ENCODE results near the gene CDADC1. TPM values are rescaled to one million over a fixed set of nuclear protein-coding genes. Genes with fewer than 3 reads are reported as not detected.

Gene CDADC1
- total and polyA plus RNA-seq, 2 of the 13 experiments (the other 11 are each of a cell fraction or from before 2014, with no cell fraction given), result 2.4 to 9.0 TPM

DNA sequence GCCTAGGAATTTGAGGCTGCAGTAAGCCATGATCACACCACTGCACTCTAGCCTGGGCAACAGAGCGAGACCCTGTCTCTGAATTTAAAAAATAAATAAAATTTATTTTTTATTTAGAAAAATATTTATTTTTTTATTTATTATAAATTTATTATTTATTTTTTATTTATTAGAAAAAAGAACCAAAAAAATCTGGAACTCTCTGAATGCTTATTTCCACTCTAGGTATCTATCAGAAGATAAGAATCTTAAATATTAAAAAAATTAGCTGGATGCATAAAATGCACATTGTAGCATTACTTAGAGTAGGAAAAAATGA lies 82.8 kb downstream of the CDADC1 start:
- 86% methylated on average over 1 of the region's 1 CpG for WGBS (ENCODE audit: low lambda C conversion rate)
- ChIA-PET CTCF (ENCODE audit: low intra/inter-chr PET ratio, low total read pairs) (no interaction called here), POLR2A (no interaction called here)
- FAIRE-seq (no peak), DNase-seq (ENCODE audit: low spot score) (no peak), ATAC-seq (no peak)
- H4K20me1 ChIP-seq (ENCODE audit: insufficient read depth, low read length), result no peaks in the 10 kb centered on the region
- no peak overlapping the region for H3K9ac ChIP-seq (ENCODE audit: insufficient read depth, low read depth, low read length)
- TF ChIP-seq ZNF670 (CRISPR knock-in tag; IDR thresholded peaks at IDR 0.05; ENCODE audit: borderline replicate concordance), result no peak
- no peak for TF ChIP-seq SSRP1 (CRISPR knock-in tag; IDR thresholded peaks at IDR 0.05)
- TF ChIP-seq, protein P1, sequence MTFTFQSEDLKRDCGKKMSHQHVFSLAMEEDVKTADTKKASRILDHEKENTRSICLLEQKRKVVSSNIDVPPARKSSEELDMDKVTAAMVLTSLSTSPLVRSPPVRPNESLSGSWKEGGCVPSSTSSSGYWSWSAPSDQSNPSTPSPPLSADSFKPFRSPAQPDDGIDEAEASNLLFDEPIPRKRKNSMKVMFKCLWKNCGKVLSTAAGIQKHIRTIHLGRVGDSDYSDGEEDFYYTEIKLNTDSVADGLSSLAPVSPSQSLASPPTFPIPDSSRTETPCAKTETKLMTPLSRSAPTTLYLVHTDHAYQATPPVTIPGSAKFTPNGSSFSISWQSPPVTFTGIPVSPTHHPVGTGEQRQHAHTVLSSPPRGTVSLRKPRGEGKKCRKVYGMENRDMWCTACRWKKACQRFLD (CRISPR knock-in tag; IDR thresholded peaks at IDR 0.05; ENCODE audit: borderline replicate concordance), result no peak
- no peak for TF ChIP-seq PAX8 (CRISPR knock-in tag; IDR thresholded peaks at IDR 0.05; ENCODE audit: borderline replicate concordance)
- TF ChIP-seq, protein P2, sequence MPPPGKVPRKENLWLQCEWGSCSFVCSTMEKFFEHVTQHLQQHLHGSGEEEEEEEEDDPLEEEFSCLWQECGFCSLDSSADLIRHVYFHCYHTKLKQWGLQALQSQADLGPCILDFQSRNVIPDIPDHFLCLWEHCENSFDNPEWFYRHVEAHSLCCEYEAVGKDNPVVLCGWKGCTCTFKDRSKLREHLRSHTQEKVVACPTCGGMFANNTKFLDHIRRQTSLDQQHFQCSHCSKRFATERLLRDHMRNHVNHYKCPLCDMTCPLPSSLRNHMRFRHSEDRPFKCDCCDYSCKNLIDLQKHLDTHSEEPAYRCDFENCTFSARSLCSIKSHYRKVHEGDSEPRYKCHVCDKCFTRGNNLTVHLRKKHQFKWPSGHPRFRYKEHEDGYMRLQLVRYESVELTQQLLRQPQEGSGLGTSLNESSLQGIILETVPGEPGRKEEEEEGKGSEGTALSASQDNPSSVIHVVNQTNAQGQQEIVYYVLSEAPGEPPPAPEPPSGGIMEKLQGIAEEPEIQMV (CRISPR knock-in tag; IDR thresholded peaks at IDR 0.05; ENCODE audit: low read depth), result no peak
- TF ChIP-seq, protein P3, sequence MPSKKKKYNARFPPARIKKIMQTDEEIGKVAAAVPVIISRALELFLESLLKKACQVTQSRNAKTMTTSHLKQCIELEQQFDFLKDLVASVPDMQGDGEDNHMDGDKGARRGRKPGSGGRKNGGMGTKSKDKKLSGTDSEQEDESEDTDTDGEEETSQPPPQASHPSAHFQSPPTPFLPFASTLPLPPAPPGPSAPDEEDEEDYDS (CRISPR knock-in tag; IDR thresholded peaks at IDR 0.05), result no peak
- TF ChIP-seq RAD21 (CRISPR knock-in tag; IDR thresholded peaks at IDR 0.05), result no peak
- no peak for TF ChIP-seq RFX5 (IDR thresholded peaks at IDR 0.05; ENCODE audit: low read depth, low read length)
- no peak for TF ChIP-seq NCOA5 (CRISPR knock-in tag; IDR thresholded peaks at IDR 0.05)
- TF ChIP-seq NRL (CRISPR knock-in tag; IDR thresholded peaks at IDR 0.05; ENCODE audit: borderline replicate concordance), result no peak
- no peak for TF ChIP-seq RFX1 (IDR thresholded peaks at IDR 0.05)
- TF ChIP-seq, protein P4, sequence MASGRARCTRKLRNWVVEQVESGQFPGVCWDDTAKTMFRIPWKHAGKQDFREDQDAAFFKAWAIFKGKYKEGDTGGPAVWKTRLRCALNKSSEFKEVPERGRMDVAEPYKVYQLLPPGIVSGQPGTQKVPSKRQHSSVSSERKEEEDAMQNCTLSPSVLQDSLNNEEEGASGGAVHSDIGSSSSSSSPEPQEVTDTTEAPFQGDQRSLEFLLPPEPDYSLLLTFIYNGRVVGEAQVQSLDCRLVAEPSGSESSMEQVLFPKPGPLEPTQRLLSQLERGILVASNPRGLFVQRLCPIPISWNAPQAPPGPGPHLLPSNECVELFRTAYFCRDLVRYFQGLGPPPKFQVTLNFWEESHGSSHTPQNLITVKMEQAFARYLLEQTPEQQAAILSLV (CRISPR knock-in tag; IDR thresholded peaks at IDR 0.05; ENCODE audit: borderline replicate concordance), result no peak
- TF ChIP-seq SRY (CRISPR knock-in tag; IDR thresholded peaks at IDR 0.05), result no peak
- TF ChIP-seq, protein P5, sequence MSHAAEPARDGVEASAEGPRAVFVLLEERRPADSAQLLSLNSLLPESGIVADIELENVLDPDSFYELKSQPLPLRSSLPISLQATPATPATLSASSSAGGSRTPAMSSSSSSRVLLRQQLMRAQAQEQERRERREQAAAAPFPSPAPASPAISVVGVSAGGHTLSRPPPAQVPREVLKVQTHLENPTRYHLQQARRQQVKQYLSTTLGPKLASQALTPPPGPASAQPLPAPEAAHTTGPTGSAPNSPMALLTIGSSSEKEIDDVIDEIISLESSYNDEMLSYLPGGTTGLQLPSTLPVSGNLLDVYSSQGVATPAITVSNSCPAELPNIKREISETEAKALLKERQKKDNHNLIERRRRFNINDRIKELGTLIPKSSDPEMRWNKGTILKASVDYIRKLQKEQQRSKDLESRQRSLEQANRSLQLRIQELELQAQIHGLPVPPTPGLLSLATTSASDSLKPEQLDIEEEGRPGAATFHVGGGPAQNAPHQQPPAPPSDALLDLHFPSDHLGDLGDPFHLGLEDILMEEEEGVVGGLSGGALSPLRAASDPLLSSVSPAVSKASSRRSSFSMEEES (CRISPR knock-in tag; IDR thresholded peaks at IDR 0.05), result no peak
- TF ChIP-seq KDM3A (CRISPR knock-in tag; IDR thresholded peaks at IDR 0.05; ENCODE audit: low read depth), result no peak
- TF ChIP-seq, protein P6, sequence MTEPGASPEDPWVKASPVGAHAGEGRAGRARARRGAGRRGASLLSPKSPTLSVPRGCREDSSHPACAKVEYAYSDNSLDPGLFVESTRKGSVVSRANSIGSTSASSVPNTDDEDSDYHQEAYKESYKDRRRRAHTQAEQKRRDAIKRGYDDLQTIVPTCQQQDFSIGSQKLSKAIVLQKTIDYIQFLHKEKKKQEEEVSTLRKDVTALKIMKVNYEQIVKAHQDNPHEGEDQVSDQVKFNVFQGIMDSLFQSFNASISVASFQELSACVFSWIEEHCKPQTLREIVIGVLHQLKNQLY (CRISPR knock-in tag; IDR thresholded peaks at IDR 0.05), result no peak
- TF ChIP-seq, protein P7, sequence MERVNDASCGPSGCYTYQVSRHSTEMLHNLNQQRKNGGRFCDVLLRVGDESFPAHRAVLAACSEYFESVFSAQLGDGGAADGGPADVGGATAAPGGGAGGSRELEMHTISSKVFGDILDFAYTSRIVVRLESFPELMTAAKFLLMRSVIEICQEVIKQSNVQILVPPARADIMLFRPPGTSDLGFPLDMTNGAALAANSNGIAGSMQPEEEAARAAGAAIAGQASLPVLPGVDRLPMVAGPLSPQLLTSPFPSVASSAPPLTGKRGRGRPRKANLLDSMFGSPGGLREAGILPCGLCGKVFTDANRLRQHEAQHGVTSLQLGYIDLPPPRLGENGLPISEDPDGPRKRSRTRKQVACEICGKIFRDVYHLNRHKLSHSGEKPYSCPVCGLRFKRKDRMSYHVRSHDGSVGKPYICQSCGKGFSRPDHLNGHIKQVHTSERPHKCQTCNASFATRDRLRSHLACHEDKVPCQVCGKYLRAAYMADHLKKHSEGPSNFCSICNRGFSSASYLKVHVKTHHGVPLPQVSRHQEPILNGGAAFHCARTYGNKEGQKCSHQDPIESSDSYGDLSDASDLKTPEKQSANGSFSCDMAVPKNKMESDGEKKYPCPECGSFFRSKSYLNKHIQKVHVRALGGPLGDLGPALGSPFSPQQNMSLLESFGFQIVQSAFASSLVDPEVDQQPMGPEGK (CRISPR knock-in tag; IDR thresholded peaks at IDR 0.05), result no peak
- no peak overlapping the region for H2AFZ ChIP-seq (ENCODE audit: low read length)
- H3K4me1 ChIP-seq (ENCODE audit: insufficient read depth, low read length), result 0 out of 2 replicates have a peak, but pooled peaks cover 7% of the 10 kb centered on the region
- in situ Hi-C loops (cut with HindIII; ENCODE audit: extremely low pct_ligation_motif_present, low pct_unique_long_range_greater_than_20kb), result no loop called here
- H3K27me3 ChIP-seq (ENCODE audit: control insufficient read depth in 1 of 2, insufficient read depth in 2 of 2, low read length in 2 of 2), result no peaks in the 10 kb centered on the region
- no TSS peak for BruUV-seq (replicated peaks)
- no peaks in the 10 kb centered on the region for H3K79me2 ChIP-seq (ENCODE audit: insufficient read depth, low read length)
- no peak overlapping the region for H3K27ac ChIP-seq (ENCODE audit: extremely low read length, insufficient read depth, low read length)
- H3K36me3 ChIP-seq (replicated peaks in 1 of 2; ENCODE audit: control insufficient read depth in 1 of 2, insufficient read depth in 2 of 2, low read length in 2 of 2), result no peaks in the 10 kb centered on the region
- intact Hi-C loops (cut with micrococcal nuclease; ENCODE audit: unreplicated experiment), result no loop called here
- H3K9me3 ChIP-seq (ENCODE audit: low read length), result no peaks in the 10 kb centered on the region
- H3K4me2 ChIP-seq (ENCODE audit: low read depth, low read length), result no peak overlapping the region
- no peak overlapping the region for H3K4me3 ChIP-seq (replicated peaks in 1 of 3; ENCODE audit: insufficient read depth in 1 of 3, low read depth in 2 of 3, low read length in 3 of 3)

All from HepG2 (cell line).